ENCODE results near the gene OR4F16.
"Not testable (repeated sequence)": the region's sequence is repeated elsewhere in the genome, so short reads cannot be mapped to it uniquely, and the experiment has no call there.

Gene OR4F16

GRCh38 chr1:686554-686953 lies at the start of gene OR4F16:
Gene OR4F16 (minus strand): TSS chr1:686654. CDS start chr1:686654, 0 bp downstream.
- DNase-seq: not testable (repeated sequence)

- not testable (repeated sequence) for DNase-seq
These were observed 47.2 kb upstream of the OR4F16 start for GRCh38 chr1:733649-734048.

- not testable (repeated sequence) for DNase-seq
These were observed 40.6 kb upstream of the OR4F16 start for GRCh38 chr1:727040-727439.
